Activated CD4-positive, alpha-beta T cell treated with anti-CD3 and anti-CD28 coated beads, Interleukin-2, amount 50 U/mL, for 16 hours (primary cell): ENCODE results near the gene NELFCD.
"Not testable (repeated sequence)": the region's sequence is repeated elsewhere in the genome, so short reads cannot be mapped to it uniquely, and the experiment has no call there.

Experiments used
- DNase-seq: peaks from one replicate; pipeline ENCODE4 v3.0.0-alpha.2; 2020

Gene NELFCD

DNA sequence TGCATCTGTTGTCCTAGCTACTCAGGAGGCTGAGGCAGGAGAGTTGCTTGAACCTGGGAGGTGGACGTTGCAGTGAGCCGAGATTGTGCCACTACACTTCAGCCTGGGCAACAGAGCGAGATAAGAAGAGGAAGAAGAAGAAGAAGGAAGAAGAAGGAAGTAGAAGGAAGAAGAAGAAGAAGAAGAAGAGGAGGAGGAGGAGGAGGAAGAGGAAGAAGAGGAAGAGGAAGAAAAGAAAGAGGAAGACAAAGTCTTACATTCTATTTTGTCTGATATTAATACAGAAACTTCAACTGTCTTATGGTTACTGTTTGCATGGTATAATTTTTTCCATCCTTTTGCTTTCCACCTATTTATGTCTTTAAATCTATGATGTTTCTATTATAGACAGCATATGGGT, 7.2 kb upstream of the NELFCD start:
- no peak for DNase-seq

DNA sequence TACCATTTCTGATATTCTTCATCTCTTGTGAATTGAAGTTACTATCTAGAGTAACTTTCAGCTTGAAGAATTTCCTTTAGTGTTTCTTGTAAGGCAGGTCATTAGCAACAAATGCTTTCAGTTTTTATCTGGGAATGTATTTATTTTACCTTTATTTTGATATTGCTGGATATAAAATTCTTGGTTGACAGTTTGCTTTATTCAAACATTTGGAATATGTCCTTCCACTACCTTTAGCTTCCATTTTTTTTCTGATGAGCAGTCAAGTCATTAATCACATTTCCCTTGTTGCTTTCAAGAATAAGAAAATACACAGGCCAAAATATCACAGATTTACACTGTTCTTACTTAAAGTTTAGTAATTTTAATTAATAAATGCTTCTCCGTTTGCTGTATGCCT, 5.7 kb upstream of the NELFCD start:
- DNase-seq, result no peak

- no peak for DNase-seq
Observed at GRCh38 chr20:58976061-58976730, 4.9 kb upstream of the NELFCD start.

DNA sequence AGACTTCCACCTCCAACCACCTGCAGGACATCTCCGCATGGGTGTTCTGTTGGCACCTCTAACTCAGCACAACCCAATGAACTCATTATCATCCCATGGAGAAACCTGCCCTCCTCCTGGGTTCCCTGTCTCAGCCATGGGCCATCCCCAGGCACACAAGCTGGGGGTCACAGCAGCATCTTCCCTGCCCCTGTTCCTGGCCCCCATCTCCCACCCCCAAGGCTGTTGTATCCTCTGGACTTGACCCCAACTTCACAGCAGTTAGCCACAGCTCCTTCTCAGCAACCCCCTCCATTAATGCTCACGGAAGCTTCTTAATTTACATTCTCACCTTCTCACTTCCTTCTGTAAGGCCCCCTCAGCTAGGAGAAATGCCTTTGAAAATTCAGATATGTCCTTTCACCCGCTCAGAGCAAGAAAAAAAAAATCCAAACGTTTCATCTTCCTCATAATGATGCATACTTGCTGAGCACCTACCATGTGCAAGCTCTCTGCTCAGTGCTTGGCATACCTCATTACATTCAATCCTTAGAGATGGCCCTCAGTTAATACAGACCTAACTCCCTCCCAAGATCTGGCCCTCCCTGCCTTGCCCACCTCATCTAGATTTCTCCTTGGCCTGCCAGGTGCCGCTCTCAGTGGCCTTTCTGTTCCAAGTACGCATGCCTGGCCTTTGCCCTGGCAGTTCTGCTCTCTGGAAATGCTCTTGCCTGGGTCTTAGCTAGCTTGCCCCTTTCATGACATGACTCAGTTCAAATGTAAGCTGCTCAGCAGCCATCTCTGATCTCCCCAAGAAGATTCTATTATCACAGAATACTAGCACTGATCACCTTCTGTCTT, 2.5 kb upstream of the NELFCD start:
- DNase-seq, result no peak

GRCh38 chr20:58981628-58982364, 740 bp downstream of the NELFCD start:
- DNase-seq, result no peak

GRCh38 chr20:58982406-58983114, 1.5 kb downstream of the NELFCD start:
- DNase-seq, result peak; percentile 45

- DNase-seq, result not testable (repeated sequence)
Observed at GRCh38 chr20:58983115-58983468, 2.0 kb downstream of the NELFCD start.

GRCh38 chr20:58984691-58985090, 3.6 kb downstream of the NELFCD start:
- no peak for DNase-seq

DNA sequence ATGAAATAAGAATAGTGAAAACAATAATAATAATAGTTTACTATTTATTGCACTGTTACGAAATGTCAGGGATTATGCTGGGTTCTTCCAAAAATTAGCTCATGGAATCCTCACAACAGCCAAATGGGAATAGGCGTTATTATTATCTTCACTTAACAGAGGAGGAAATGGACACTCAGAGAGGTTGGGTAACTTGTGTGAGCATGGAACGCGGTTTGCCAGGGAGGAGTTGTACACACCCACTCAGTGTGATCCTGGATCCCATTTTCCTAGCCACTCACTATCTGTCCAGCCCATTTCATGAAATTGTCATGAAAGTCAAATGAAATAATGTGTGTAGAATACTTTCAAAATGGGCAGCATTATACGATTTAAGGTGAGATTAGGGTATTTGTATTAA, 4.6 kb downstream of the NELFCD start:
- DNase-seq, result no peak

- DNase-seq, result no peak
Observed at GRCh38 chr20:58986286-58986967, 5.4 kb downstream of the NELFCD start.

GRCh38 chr20:58986968-58987517, 6.0 kb downstream of the NELFCD start:
- DNase-seq, result peak; percentile 42

DNA sequence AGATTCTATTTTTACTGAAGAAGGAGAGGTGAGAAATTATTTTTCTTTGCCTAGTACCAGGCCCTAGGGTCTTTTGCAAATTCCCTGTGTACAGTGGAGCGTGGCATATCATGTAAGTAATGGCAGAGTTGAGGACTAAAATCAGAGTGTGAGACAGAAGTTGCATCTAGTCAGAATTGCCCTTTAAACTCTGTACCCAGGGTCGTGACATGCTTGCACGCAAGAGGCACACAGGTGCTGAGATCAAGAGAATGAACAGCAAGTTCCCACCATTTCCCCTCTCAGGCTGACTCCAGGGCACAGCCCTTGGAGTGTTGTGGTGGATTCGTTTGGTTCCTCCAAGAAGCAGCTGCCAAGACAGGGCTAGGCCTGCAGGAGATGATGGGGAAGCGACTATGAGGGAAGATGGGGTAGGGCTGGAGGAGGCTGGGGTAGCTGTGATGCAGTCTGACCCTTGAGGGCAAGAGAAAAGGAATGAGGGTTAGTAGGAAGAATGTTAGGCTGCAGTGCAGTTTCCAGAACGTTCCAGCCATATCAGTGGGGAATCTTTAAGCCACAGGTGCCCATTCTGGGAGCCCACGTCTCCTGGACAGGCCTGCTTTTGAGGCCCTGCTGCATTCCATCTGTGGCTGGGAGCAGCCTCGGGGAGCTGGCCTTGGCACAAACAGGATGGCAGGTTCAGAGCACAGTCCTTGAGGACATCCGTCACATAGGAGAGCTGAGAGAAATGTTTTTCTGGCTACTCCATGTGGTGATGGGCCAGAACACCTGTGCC, 6.9 kb downstream of the NELFCD start:
- DNase-seq, result no peak

GRCh38 chr20:58988565-58988882, 7.5 kb downstream of the NELFCD start:
- no peak for DNase-seq

- no peak for DNase-seq
Observed at GRCh38 chr20:58989196-58989595, 8.1 kb downstream of the NELFCD start.

GRCh38 chr20:58990651-58991445, 9.8 kb downstream of the NELFCD start:
- no peak for DNase-seq

DNA sequence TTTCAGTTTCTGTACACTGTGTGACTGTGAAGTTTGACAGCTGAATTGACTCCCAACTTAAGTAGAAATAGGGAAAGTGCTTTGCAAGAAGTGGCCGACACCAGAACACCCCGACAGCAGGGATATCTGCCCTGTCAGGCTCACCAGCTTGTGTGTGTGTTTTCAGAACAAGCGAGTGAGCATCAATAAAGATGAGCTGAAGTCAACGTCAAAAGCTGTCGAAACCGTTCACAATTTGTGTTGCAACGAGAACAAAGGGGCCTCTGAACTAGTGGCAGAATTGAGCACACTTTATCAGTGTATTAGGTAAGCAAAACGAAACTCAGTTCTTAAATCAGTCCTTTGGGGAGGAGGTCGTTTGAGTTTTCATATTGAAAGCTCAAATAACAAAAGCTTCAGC, 10.7 kb downstream of the NELFCD start:
- no peak for DNase-seq

- DNase-seq, result no peak
Observed at GRCh38 chr20:58992911-58993310, 11.9 kb downstream of the NELFCD start.

- DNase-seq, result no peak
Observed at GRCh38 chr20:58993332-58994248, 12.5 kb downstream of the NELFCD start.

GRCh38 chr20:58994390-58995159, 13.5 kb downstream of the NELFCD start:
- no peak for DNase-seq
